NCI-H1694 (cell line): ENCODE measurements around the gene SYT9.

ENCODE experiments used
- DNase-seq: peaks from one replicate; lab custom pipeline; 2025; lab: John Stamatoyannopoulos, UW

SYT9 gene

DNA sequence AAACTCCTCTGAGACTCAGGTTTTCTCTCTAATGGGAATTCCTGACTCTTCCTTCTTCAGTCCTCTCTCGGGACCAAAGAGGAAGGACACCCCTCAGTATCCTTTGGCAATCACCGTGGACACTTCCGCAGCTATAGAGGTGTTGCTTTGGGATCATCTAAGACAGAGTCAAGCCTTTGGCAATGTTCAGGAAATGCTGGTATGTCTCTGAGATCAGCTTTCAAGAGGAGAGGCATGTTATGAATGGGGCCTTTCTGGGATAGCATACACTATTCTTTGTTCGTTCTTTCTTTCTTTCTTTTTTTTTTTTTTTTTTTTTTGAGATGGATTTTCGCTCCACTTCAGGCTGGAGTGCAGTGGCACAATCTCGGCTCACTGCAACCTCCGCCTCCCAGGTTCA lies 219.4 kb downstream of the SYT9 start:
- no peak for DNase-seq

- no peak for DNase-seq
These were observed 222.0 kb downstream of the SYT9 start for GRCh38 chr11:7473717-7474116.

- no peak for DNase-seq
These were observed 228.4 kb downstream of the SYT9 start for GRCh38 chr11:7480113-7480512.

DNA sequence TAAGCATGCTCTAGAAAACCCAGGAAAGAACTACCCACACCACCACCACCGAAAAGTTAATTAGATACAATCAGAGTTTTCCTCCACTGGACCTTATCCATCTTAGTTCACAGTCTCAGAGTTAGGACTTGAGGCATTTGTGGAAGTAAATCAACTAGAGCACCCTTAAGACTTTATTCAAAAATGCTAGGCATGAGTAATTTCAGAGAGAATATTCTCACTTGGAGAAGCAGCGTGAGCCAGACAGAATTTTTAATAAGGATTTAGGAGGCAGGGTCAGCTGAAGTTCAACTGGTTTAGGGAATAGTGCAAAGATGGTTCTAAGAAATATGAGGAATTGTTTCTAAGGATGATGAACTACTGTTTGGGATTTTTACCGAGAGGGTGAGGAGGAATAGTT lies 232.4 kb downstream of the SYT9 start:
- no peak for DNase-seq

GRCh38 chr11:7484645-7485044 lies 232.9 kb downstream of the SYT9 start:
- DNase-seq: no peak

DNA sequence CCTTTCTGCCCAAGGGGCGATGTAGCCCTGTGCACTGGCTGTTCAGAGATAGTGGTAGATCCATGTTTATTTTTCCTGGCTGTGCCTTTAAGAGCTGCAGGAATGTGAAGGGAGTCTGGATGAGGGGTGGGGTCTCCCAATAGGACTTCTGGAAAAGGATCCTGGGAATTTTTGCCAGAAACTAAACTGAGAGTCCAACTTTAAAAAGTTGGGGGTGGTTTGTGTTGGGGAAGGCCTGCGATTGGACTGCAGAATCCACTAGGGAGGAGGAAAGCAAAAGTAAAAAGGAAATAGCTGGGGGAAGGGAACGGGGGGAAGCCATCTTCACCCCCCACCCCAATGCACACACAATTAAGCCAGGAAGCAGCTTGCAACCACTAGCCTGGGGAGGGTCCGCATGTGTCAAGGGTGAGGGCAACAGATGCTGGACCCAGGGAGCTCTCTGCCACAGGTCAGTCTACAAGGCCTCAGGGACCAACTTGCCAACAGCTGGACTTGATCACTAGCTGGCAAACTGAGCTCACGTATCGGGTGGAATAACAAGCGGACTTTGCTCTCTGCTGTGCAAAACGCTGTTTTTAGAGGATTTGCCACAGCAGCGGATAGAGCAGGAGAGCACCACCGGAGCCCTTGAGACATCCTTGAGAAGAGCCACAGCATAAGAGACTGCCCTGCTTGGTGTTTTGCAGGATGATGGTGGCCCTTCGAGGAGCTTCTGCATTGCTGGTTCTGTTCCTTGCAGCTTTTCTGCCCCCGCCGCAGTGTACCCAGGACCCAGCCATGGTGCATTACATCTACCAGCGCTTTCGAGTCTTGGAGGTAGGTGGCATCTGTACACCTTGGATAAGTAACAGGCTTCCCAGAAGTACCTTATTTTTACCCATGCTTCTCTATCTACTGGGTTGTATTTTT lies 233.7 kb downstream of the SYT9 start, which contains the start of gene OLFML1:
OLFML1 (plus strand) TSS at position 321 of the 912 bp plus-strand sequence; CDS start at position 691, 370 bp downstream.
- no peak for DNase-seq

- no peak for DNase-seq
These were observed 234.5 kb downstream of the SYT9 start for GRCh38 chr11:7486098-7486780.

GRCh38 chr11:7486781-7487140 lies 235.1 kb downstream of the SYT9 start:
- DNase-seq: no peak

- DNase-seq: no peak
These were observed 235.7 kb downstream of the SYT9 start for GRCh38 chr11:7487360-7487759.

GRCh38 chr11:7488681-7489080 lies 237.0 kb downstream of the SYT9 start:
- DNase-seq: no peak

GRCh38 chr11:7489376-7489775 lies 237.7 kb downstream of the SYT9 start:
- no peak for DNase-seq

DNA sequence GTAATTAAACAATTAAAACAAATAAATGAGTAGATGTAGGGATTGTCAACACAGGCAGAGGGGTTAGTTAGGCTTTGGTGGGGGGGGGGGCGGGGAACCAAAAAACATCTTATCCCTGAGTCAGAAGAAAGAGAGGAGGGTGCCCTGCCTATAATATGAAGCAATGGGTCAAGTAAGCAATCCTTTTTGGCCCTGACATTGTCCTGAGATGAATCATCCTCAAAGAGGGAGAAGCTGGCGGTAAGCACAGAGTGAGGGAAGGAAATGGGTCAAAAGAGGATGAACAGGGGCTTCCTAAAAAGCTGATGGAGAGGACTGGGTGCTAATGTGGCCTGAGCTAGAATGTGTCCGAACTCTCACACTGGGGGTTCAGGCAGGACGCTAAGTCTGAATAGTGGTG lies 238.3 kb downstream of the SYT9 start:
- no peak for DNase-seq

DNA sequence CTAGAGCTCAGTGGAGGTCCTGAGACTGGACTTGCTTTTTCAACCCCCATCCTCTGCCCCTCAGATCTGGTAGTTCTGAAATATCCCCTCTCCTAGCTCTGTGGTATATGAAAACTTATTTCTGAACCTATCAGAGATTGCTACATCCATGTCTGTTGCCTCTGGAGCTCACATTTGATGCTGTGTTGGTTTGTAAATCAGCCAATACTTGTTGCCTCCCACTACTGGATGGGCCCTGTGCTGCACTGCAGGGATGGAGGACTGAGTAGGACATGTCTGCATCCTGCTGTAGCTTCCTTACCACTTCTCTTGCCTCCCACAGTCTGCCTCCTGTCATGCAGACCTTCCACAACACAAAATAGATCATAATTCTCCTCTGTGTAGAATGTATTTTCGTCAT lies 238.8 kb downstream of the SYT9 start:
- DNase-seq: no peak

- no peak for DNase-seq
These were observed 240.5 kb downstream of the SYT9 start for GRCh38 chr11:7492253-7492652.

GRCh38 chr11:7493670-7494069 lies 242.0 kb downstream of the SYT9 start:
- DNase-seq: no peak

- DNase-seq: no peak
These were observed 242.5 kb downstream of the SYT9 start for GRCh38 chr11:7494086-7494745.

DNA sequence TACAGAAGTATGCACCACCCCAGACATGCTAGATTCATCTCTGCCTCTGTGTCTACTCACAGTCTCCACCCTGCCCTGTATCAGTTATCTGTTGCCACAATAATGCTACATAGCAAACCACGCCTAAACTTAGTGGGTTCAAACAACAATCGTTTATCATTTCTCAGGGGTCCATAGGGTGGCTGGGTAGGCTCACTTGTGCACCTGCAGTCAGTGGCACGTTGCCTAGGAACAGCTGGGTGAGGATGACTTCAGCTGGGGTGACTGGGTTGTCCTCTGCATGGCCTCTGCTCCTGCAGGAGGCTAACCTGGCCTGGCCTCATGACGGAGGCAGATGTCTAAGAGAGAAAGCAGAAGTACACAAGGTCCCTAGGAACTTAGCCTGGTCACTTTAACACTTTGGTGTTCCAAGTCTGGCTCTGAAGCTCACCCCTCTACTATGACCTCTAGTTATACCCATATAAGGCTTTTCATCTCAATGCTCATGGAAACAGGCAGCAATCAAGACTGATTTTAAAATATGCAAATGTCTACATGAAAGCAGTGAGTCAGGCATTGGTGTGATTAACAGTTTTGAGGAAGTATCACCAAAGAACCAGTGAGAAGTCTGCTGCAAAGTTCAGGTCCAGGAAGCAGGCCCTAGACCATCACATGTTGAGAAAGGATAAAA lies 244.3 kb downstream of the SYT9 start:
- no peak for DNase-seq

- no peak for DNase-seq
These were observed 246.5 kb downstream of the SYT9 start for GRCh38 chr11:7498193-7498592.

GRCh38 chr11:7499081-7499480 lies 247.4 kb downstream of the SYT9 start:
- DNase-seq: no peak

DNA sequence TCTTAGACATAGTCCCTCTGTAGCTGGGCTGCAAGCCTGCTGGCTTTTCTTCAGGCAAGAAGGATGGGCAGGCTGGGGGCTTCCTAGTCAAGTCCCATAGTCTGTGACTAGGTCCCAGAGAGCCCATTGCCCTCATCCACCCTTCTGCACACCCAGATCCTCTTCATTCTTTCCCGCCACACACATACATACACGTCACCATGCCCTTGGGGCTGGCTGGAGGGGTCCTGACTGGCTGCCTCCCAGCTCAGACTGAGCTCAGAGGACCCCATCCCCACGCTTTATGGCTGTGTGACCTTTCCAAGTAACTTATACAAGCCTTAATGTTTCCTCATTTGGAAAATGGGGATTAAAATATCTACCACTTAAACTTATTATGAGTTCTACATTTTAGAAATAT lies 248.5 kb downstream of the SYT9 start:
- DNase-seq: no peak

- no peak for DNase-seq
These were observed 249.5 kb downstream of the SYT9 start for GRCh38 chr11:7501251-7501650.

DNA sequence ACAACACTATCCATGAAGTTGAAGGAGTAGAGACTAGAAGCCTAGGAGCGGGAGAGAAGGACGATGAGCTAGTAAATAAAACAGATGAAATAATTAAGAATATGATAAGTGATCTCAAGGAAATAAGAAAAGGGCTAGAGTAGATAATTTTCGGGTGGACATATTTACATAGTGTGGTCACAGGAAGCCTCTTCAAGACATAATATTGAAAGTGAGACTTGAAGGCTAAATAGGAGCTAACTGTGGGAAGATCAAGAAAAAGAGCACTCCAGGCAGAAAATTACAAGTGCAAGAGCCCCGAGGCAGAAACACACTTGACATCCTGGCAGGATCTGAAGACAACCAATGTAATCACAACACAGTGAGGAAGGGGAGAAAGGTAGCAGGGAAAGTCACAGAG lies 250.2 kb downstream of the SYT9 start:
- no peak for DNase-seq
